Kidney glomerular epithelial cell (primary cell): Measurements from ENCODE around the gene C6orf118.

Source experiments
- DNase-seq: peaks from one replicate; lab custom pipeline; 2025; lab: John Stamatoyannopoulos, UW

Gene C6orf118

GRCh38 chr6:165244524-165245247 is 64.7 kb downstream of the C6orf118 start:
- no peak for DNase-seq

DNA sequence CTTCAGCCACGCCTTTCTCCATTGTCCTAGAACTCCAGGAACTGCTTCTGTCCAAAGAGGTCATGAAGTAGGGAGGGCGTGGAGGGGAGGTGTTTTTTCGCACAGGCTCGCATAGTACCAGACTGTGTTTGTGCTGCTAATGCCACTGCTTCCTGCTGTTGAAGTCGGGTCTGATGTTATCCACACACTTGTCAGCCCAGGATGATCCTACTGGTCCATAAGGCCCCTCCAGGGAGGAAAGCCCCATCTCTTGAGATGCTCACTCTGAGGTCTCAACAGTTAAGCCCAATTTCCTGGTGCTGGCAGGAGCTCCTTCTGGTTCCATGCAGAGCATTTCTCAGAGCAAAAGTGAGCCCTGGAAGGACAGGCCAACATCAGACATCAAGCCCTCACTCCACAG is 65.6 kb downstream of the C6orf118 start:
- DNase-seq = no peak

- DNase-seq = no peak
These were observed 73.1 kb downstream of the C6orf118 start for GRCh38 chr6:165236326-165236725.

GRCh38 chr6:165232731-165233488 is 76.5 kb downstream of the C6orf118 start:
- no peak for DNase-seq

GRCh38 chr6:165231581-165232561 is 77.5 kb downstream of the C6orf118 start:
- peak; percentile 47 for DNase-seq

GRCh38 chr6:165231177-165231576 is 78.2 kb downstream of the C6orf118 start:
- DNase-seq = no peak
